Measurements from ENCODE around the gene HOXB1. TPM values are rescaled to one million over a fixed set of nuclear protein-coding genes. Genes with fewer than 3 reads are reported as not detected.

HOXB1 gene
- total and polyA plus RNA-seq, 2 donors (not counting 3 experiments of a cell fraction or from before 2014, with no cell fraction given): not detected

DNA sequence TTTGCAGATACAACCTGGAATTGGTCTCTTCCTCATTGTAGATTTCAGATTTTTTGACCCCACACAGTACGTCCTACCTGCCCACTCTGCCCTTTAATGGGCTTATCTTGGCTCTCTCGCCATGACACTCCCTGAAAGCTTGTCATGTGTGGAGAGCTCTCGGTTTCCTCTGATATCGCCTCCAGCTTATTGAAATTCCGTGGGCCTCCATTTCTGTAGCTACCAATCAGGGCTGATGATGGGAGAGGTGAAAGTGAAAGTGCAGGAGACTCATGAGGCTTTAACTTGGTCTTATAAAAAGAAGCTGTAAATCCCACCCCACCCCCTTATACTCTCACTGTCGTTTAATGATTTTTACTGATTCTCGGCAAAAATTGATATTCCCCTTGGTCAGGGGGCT lies 17.7 kb downstream of the HOXB1 start:
- DNase-seq (ENCODE audit: low read depth, low spot score) (no peak), FAIRE-seq (no peak)
- BruUV-seq (replicated peaks): no TSS peak
- POLR2A ChIA-PET: no interaction called here
- Histone ChIP-seq H3K9me1 (replicated peaks; ENCODE audit: control insufficient read depth, extremely low read depth, insufficient read depth, low read length) (no peaks in the 10 kb centered on the region), H3K27me3 (ENCODE audit: control insufficient read depth in 2 of 2, insufficient read depth in 2 of 2, low read length in 2 of 2) (peaks cover 40 to 49% of the 10 kb centered on the region in 2 experiments), H3K4me3 (replicated peaks in 1 of 3; ENCODE audit: insufficient read depth in 1 of 3, low read depth in 1 of 3, low read length in 3 of 3) (no peak overlapping the region), H3K79me2 (ENCODE audit: control insufficient read depth, insufficient read depth, low read length) (no peaks in the 10 kb centered on the region), H3K27ac (ENCODE audit: insufficient read depth, low read depth, low read length) (no peak overlapping the region), H3K4me2 (ENCODE audit: insufficient read depth, low read length) (no peak overlapping the region), H3K36me3 (ENCODE audit: control insufficient read depth in 2 of 2, extremely low read depth in 1 of 2, insufficient read depth in 2 of 2, low read length in 2 of 2) (no peaks in the 10 kb centered on the region), H2AFZ (ENCODE audit: low read depth, low read length) (peak overlapping the region; percentile 7), H3K9ac (replicated peaks; ENCODE audit: extremely low read depth, insufficient read depth, low read length) (no peak overlapping the region), H4K20me1 (replicated peaks; ENCODE audit: control insufficient read depth, extremely low read depth, insufficient read depth, low read length) (no peaks in the 10 kb centered on the region), H3K9me3 (replicated peaks; ENCODE audit: control insufficient read depth, insufficient read depth, low read length) (no peaks in the 10 kb centered on the region), H3K4me1 (ENCODE audit: control insufficient read depth, extremely low read depth, insufficient read depth, low read length) (no peaks in the 10 kb centered on the region)
- CTCF ChIA-PET: interaction anchor here (0.9 to 1.1 kb wide), 3 partner anchors 9 to 55 kb away, joined by 3 read pairs; no protein-coding TSS in a partner anchor
- intact Hi-C loops (cut with micrococcal nuclease): no loop called here
- dilution Hi-C loops (cut with MboI; ENCODE audit: extremely low pct_ligation_motif_present, low sequenced_read_pairs): no loop called here
- TF ChIP-seq GATA2 (IDR thresholded peaks at IDR 0.05; ENCODE audit: insufficient read depth, insufficient read length, low read depth, low read length) (no peak), CTCF (IDR thresholded peaks at IDR 0.05; ENCODE audit: extremely low read depth in 1 of 2, insufficient read depth in 1 of 2, low read depth in 1 of 2, low read length in 2 of 2) (no peak), POLR2AphosphoS5 (IDR thresholded peaks at IDR 0.05; ENCODE audit: insufficient read depth, low read depth, low read length) (no peak), JUN (IDR thresholded peaks at IDR 0.05; ENCODE audit: borderline replicate concordance, insufficient read depth, insufficient read length, low read depth) (no peak), FOS (IDR thresholded peaks at IDR 0.05; ENCODE audit: borderline replicate concordance, insufficient read depth, low read length) (no peak), EZH2 (IDR thresholded peaks at IDR 0.05; ENCODE audit: borderline replicate concordance, low read depth, low read length, severe bottlenecking) (no peak), MYC (IDR thresholded peaks at IDR 0.05; ENCODE audit: low read depth, low read length) (no peak), POLR2A (IDR thresholded peaks at IDR 0.05; ENCODE audit: low read depth, low read length) (no peak)
- TF ChIP-seq, protein P1, sequence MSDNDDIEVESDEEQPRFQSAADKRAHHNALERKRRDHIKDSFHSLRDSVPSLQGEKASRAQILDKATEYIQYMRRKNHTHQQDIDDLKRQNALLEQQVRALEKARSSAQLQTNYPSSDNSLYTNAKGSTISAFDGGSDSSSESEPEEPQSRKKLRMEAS (IDR thresholded peaks at IDR 0.05; ENCODE audit: insufficient read depth, insufficient read length): no peak
